Thymus (tissue), 11 donors: ENCODE measurements around the gene H6PD. TPM values are rescaled to one million over a fixed set of nuclear protein-coding genes. Genes with fewer than 3 reads are reported as not detected.

ENCODE experiments used
- DNase-seq, 9 donors: peaks; one replicate each; pipeline ENCODE4 v3.0.0-alpha.2; 2013; ENCODE audit warnings: low spot score in 9 of 9, low read depth in 6 of 9, missing footprints in 1 of 9
- H3K27ac ChIP-seq, 2 donors: one replicate each; pipeline ENCODE4 v1.5.1; 2013; ENCODE audit warnings: control low read depth in 1 of 2, low read depth in 1 of 2, low read length in 1 of 2, mild to moderate bottlenecking in 1 of 2, moderate library complexity in 1 of 2
- H3K27me3 ChIP-seq, 2 donors: one replicate each; pipeline ENCODE4 v1.5.1; 2013; ENCODE audit warnings: low read length in 1 of 2; ENCODE audit not compliant: control insufficient read depth in 2 of 2, insufficient read depth in 1 of 2
- H3K36me3 ChIP-seq, 2 donors: one replicate each; pipeline ENCODE4 v1.5.1; 2013; ENCODE audit warnings: low read length in 1 of 2, mild to moderate bottlenecking in 1 of 2, moderate library complexity in 1 of 2; ENCODE audit not compliant: control insufficient read depth in 2 of 2, insufficient read depth in 2 of 2
- H3K4me1 ChIP-seq, 2 donors: one replicate each; pipeline ENCODE4 v1.5.1; 2013; ENCODE audit warnings: low read length in 2 of 2; ENCODE audit not compliant: control insufficient read depth in 2 of 2, insufficient read depth in 2 of 2
- H3K4me3 ChIP-seq, 2 donors: one replicate each; pipeline ENCODE4 v1.5.1; 2013; ENCODE audit warnings: low read length in 2 of 2, control low read depth in 1 of 2, mild to moderate bottlenecking in 1 of 2
- H3K9me3 ChIP-seq, 2 donors: one replicate each; pipeline ENCODE4 v1.5.1; 2013; ENCODE audit warnings: low read length in 1 of 2, mild to moderate bottlenecking in 1 of 2; ENCODE audit not compliant: control insufficient read depth in 2 of 2, insufficient read depth in 1 of 2
- WGBS: extraction: QIAGEN DNeasy Blood & Tissue Kit; methylation state at CpG from one replicate; pipeline ENCODE4 v1.1.7; 2013; 5-methylcytosine and 5-hydroxymethylcytosine counted together
- polyA plus RNA-seq: library from polyadenylated mRNA; stranded (reverse); fragments of 200-250 nt; gene quantifications from one replicate; pipeline ENCODE4 v1.2.3, GENCODE V29; 2013
- total RNA-seq: library from RNA; stranded (reverse); fragments of 120-200 nt; gene quantifications from one replicate; pipeline ENCODE4 v1.2.4, GENCODE V29; 2013
- donor health status: healthy.

The H6PD gene
- total and polyA plus RNA-seq, 2 donors: 8.8 to 18.6 TPM

DNA sequence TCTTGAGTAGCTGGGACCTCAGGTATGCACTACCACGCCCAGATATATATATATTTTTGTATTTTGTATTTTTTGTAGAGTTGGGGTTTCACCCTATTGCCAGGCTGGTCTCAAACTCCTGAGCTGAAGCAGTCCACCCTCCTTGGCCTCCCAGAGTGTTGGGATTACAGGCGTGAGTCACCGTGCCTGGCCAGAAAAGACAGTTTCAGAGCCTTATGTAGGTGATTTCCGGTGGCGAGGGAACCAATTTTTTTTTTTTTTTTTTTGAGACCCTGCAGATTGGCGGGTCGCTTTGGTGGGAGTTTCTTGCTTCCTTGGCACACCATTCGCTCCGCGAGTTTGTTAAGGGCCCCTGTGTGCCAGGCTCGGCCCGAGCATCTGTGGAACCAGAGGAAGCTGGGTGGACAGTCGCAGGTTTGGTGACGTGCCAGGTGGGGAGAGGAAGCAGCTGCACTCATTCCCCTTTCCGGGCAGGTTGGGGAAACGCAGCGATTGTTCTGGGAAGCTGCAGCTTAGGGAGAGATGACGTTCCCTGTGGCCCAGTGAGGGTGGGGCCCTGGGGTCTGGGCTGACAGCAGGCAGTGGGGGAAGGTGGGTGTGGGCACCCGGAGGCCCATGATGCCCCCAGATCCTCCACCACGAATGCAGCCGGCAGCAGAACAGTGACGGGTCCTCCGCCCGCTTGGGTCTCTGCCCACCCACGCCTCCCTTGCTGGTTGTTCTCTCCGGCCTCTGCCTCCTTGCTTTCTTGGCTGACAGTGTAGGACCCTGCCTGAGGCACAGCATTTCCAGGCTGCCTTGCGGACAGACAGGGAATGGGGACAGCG, 83.2 kb downstream of the H6PD start:
- WGBS: 37% methylated on average over 28 of the region's 28 CpGs
- Histone ChIP-seq H3K27me3 (no peaks in the 10 kb centered on the region), H3K4me1 (peaks cover 15 to 33% of the 10 kb centered on the region in 2 donors), H3K9me3 (peaks cover 0 to 6% of the 10 kb centered on the region in 2 donors), H3K27ac (no peak overlapping the region), H3K4me3 (no peak overlapping the region), H3K36me3 (no peaks in the 10 kb centered on the region)
- no peak for DNase-seq

DNA sequence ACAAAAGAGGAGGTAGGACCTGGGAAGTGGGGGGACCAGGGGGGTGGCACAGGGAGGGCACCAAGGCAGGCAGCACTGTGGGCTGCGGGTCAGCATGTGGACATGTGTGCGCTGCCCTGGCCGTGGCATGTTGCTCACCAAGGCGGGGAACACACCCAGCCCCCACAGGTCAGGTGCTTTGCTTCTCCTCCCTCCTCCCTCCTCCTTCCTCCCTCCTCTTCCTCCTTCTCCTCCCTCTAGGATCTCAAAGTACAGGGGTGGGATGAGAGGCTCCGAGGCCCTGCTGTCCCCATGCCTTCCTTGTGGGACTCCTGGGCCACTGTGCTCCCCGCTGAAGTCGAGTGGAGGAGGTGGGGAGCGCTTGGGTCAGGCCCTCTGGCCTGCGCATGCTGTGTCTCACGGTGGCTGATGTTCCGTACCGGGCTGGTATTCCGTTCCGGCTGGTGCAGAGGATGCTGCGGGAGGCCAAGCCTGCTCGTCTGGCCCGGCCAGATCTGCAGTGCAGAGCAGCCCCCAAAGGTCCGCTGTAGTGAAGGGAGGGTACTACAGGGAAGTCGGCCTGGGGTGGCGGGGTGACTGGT, 84.7 kb downstream of the H6PD start:
- no peak overlapping the region for H3K4me3 ChIP-seq

DNA sequence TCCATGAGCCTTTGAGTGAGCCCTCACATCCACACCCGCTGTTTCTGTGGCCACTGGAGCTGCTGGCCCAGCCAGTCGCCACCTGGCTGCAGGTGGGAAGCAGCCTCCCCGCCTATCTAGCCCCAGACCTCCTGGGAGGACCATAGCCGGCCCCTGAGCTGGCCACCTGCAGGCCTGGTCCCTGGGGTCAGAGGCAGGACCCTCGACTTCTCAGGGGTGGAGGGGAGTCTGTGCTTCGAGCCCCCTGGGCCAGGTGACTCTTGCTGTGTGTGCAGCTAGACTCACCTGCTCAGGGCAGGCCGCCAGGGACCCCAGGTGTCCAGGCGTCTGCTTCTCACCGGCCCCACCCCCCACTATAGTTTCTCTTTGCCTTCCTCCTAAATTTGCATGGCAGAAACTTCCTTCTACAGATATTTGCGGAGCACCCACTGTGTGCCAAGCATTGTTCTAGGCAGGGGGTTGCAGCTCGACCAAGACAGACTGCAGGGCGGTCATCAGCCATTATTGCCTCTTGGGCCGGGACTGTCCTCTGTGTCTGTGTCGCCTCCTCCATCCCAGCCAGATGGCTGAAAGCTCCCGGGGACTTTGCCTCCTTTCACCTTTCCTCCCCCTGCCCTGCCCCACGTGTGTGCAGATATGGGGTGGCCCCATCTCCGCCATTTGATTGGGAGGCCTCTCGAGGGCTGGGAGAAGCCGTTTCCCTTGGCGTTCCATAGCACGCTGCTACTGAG, 85.4 kb downstream of the H6PD start:
- Histone ChIP-seq H3K36me3 (no peaks in the 10 kb centered on the region), H3K9me3 (peaks cover 0 to 5% of the 10 kb centered on the region in 2 donors), H3K27me3 (no peaks in the 10 kb centered on the region), H3K4me3 (no peak overlapping the region), H3K27ac (no peak overlapping the region), H3K4me1 (peaks cover 15 to 29% of the 10 kb centered on the region in 2 donors)
- no peak for DNase-seq
- 92% methylated on average over 21 of the region's 21 CpGs for WGBS

More for the DNA sequence above, 84.7 kb downstream of the H6PD start:
- no peaks in the 10 kb centered on the region for H3K27me3 ChIP-seq
- no peak overlapping the region for H3K27ac ChIP-seq
- DNase-seq: no peak
- H3K4me1 ChIP-seq: peaks cover 15 to 33% of the 10 kb centered on the region in 2 donors
- 92% methylated on average over 20 of the region's 20 CpGs for WGBS
- peaks cover 0 to 6% of the 10 kb centered on the region in 2 donors for H3K9me3 ChIP-seq
- H3K36me3 ChIP-seq: no peaks in the 10 kb centered on the region

Other genes with a start within 250 kb of the H6PD start
- 0.05 TPM for gene SLC2A7, start 208.4 kb upstream of the H6PD start, total RNA-seq
- gene SLC2A7, start 208.4 kb upstream of the H6PD start, polyA plus RNA-seq: 0.05 TPM
- 1.5 TPM for gene SLC2A5, start 165.1 kb upstream of the H6PD start, total RNA-seq
- gene SLC2A5, start 165.1 kb upstream of the H6PD start, polyA plus RNA-seq: 6.8 TPM
- 4.3 TPM for gene GPR157, start 105.7 kb upstream of the H6PD start, total RNA-seq
- gene GPR157, start 105.7 kb upstream of the H6PD start, polyA plus RNA-seq: 5.8 TPM
- gene SPSB1, start 58.1 kb downstream of the H6PD start, total RNA-seq: 12.8 TPM
- gene SPSB1, start 58.1 kb downstream of the H6PD start, polyA plus RNA-seq: 12.9 TPM